HuH-7 (cell line): ENCODE results near the gene USH2A.

Source experiments
- DNase-seq: peaks from one replicate; pipeline ENCODE4 v3.0.0; 2011; ENCODE audit warnings: low spot score

The USH2A gene

GRCh38 chr1:215704089-215704860, 719.0 kb downstream of the USH2A start:
- no peak for DNase-seq

DNA sequence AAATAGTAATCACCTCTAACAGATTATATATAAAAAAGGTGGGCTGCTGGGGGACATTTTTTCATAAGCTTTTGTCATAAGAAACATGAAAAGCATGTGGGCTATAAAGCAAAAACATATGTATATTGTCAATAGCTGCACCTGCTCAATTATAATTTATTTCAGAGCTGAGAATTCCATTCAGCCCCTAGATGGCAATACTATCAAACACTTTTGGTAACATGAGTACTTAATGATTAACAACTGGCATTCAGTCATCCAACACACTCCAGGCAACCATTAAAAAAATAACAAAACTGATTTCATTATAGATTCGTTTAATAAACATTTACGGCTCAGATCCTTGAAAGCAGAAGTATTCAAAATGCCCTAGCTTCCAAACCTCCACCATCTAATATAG, 741.0 kb downstream of the USH2A start:
- DNase-seq = peak; percentile 19

DNA sequence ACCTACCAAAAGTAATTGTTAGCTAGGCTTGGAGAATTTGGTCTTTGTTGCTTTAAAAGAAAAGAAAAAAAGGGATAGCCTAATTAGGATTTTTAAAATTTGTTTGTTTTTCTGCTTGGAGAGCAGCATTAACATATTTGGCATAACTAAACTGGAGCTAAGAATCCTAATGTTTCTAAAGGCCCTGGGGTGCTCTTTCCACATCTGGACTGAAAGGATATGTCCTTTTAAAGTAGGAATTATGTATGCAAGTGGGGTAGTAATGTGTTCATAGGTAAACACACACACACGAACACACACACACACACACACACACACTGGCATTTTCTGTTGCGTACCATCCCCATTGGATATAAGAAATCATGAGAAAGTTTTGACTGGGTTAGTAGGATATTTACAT, 742.2 kb downstream of the USH2A start:
- no peak for DNase-seq

DNA sequence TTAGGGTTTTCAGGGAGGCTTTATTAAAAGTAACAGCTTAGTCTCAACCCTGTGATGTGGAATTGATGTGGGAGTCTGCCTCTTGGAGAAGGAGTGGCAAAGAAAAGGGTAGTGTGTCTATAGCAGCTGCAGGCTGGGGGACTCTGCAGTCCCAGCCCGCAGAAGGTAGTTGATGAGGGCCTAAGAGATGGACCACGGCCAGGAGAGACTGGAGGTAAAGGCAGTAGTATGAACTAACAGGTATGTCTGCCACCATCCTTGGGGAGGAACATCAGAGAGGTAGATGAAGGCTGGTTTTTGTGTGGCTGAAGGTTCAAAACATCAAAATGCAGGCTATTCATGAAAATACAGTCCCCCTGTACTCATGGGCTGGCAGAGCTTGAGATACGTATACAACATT, 744.0 kb downstream of the USH2A start:
- no peak for DNase-seq

DNA sequence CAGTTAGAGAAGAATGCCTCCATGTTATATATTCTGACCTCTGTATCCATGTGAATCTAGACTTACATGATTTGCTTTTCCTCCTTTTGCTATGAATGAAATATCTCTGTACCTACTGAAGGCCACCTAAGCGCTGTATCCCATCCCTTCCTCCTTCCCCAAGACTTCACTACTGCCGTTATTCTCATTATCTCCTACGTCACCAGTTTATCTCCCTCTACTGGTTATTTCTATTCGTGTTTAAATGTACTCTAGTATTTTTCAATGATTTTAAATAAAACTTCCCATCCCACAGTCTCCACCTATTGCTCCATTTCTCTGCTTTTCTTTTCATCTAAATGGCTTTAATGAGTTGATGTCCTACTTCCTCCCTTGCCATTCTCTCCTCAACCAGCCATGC, 746.1 kb downstream of the USH2A start:
- peak; percentile 14 for DNase-seq

GRCh38 chr1:215673943-215674342, 749.3 kb downstream of the USH2A start:
- DNase-seq = no peak

- no peak for DNase-seq
Observed at GRCh38 chr1:215672482-215672881, 750.8 kb downstream of the USH2A start.

GRCh38 chr1:215669806-215670491, 753.3 kb downstream of the USH2A start:
- no peak for DNase-seq

- DNase-seq = no peak
Observed at GRCh38 chr1:215667761-215668160, 755.5 kb downstream of the USH2A start.

- no peak for DNase-seq
Observed at GRCh38 chr1:215665215-215665614, 758.0 kb downstream of the USH2A start.

DNA sequence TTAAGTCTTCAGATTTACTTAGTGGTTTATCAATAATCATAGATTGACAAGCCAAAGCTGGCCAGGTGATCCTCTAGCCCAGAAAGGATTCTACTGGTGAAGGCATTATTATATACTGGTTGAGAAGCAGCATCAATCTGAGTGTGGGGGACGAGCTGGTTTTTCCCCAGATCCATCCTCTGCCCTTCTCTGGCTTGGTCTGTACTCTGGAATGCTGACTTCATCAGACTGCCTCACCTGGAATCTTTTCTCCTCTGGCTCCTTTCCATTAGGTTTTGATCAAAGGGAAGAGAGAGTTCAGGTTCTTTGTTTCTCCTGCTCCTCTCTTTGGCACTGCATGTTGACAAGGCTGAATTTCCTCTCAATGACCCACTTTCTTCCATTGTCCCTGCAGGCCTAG, 762.2 kb downstream of the USH2A start:
- DNase-seq = no peak

GRCh38 chr1:215660259-215660658, 763.0 kb downstream of the USH2A start:
- DNase-seq = no peak

DNA sequence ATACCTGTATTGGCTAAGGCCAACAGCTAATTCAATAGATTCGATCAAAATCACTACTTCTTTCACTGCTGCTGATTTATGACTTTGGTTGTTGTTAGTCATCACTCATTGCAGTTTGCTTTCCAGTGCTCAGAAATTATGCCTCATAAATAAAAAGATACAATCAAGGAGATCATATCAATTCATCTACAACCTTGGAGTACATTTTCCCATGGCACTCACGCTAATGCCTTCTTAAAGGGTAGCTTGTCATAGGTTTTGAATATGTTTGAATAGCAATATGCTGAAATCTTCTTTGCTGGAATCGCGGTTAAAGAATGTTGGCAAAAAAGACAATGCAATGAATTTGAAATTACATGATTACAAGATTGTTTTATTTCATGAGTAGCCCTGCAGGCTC, 766.2 kb downstream of the USH2A start:
- DNase-seq = no peak

DNA sequence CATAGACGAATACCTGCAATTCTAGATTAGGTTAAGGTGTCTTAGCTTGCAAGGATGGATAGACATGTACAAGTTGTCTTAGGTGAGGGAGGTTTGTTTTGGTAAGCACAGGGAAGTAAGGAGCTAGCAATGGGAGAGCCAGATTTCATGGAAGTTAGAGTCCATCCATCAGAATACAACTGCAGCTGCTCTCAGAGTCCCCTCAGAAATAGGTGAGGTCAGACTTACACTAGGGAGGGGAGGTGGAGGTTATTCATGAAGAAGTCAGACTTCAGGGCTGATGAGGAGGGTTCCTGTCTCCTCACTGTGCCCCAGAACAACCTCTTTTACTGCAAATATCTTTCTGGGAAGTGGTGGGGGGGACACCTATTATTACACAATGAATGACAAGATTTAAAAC, 770.9 kb downstream of the USH2A start:
- no peak for DNase-seq

DNA sequence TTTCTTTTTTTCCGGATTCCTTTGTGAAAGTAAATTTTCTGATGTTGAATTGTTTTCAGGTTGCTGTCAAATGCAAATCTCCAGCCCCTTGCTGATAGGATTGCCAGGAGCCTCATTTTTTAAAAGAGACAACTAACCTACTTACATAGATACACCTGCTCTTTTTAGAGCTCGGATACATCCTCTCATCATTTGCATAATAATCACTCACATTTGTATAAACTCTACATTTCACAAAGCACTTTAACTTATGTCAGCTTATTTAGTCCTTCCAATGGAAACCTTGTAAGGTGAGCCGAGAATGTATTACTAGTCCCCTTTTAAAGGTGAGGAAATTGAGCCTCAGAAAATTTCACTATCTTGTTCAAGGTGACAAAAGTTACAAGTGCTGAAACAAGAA, 771.4 kb downstream of the USH2A start:
- DNase-seq = no peak

- DNase-seq = no peak
Observed at GRCh38 chr1:215650446-215651149, 772.6 kb downstream of the USH2A start.

DNA sequence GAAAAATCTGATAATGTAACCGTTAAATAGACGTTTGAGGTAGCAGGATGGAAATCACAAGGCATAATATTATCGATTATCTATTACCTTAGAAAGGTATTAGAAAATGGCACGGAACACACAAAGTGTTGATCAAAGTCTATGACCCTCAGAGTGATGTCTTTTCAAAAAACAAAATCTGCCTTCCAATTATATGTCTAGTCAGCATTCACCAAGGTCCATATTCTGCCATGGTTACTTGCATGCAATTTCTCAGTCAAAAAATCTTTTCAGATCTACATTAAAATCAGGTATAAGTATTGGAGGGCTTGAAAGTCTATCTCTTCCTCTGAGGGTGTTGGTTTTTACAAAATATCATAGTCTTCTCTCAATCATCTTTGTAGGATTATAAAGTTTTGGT, 774.3 kb downstream of the USH2A start:
- no peak for DNase-seq

DNA sequence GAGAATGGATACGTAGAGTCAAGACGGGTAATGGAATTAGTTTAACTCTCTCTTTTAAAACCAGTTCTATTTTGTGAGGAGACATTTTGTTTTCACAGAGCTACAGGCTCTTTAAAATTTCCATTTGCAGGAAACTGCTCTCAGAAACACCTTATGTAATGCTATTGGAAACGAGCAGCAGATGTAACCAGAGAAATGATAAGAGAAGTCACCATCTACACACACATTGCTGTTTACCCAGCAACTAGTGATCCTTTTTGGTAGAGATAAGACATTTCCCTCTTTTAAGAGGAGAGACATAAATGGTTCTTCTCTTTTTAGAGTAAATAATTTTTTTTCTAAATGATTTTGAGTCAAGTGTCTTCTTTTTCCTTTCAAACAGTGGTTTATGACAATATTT, 775.5 kb downstream of the USH2A start:
- no peak for DNase-seq

GRCh38 chr1:215645861-215646260, 777.4 kb downstream of the USH2A start:
- DNase-seq = no peak

- DNase-seq = no peak
Observed at GRCh38 chr1:215645182-215645581, 778.1 kb downstream of the USH2A start.

DNA sequence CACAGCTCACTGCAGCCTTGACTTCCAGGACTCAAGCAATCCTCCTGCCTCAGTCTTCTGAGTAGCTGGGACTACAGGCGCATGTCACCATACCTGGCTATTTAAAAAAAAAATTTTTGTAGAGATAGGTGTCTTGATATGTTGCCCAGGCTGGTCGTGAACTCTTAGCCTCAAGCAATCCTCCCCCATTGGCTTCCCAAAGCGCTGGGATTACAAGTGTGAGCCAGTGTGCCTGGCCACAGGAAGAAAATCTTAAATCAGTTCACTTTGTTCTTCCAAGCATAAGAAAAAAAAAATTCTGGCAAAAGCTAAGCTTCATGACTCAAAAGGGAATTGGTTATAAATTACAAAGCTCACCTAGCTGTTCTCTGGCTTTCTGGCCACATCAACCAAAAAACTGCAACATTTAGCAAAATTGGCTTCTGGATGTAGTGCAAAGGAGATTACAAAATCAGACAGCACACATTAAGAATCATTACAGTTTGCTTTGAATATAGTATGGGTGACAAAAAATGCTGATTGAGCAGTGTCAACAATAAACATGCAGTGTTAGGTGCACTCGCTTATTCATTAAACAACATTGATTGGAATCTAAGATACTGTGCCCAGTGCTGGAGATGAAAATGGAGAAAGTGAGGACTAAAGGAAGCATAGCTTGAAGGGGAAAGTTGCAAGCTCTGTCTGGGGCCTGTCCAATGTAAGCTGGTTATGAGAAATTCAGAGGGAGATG, 779.5 kb downstream of the USH2A start:
- no peak for DNase-seq

DNA sequence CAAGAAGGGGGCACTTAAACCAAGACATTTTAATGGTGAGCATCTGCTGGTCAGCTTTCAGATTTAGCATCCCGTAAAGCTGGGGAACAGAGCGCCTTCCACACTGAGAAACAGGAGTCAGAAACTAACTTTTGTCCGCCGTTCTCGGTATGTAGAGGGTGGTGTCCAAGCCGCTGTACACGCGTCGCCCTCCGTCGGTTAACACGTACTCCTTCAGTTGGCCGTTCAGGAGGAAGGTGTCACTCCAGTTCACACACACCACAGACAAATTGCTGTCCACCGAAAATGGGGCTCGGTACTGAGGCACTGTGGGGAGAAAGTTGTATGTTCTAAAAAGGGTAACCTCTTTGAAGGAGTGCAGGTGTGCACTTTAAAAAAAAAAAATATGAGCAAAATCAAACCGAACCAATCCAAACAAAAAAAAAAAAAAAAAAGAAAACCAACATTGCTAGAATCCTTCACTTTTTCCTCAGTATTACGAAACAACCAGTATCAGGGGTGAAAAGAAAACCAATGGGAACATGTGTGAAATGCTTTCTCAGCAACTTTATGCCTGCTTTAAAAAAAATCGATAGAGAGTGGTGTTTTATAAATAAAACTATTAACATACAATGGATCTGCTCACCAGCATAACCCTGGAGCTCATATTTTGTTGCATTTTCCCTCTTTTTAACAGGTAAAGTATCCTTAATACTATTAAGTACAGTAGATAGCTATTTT, 782.7 kb downstream of the USH2A start:
- no peak for DNase-seq
